Keratinocyte (primary cell): ENCODE measurements around the gene ECM2.
"Not testable (repeated sequence)": the region's sequence is repeated elsewhere in the genome, so short reads cannot be mapped to it uniquely, and the experiment has no call there.

Experiments used
- EZH2 ChIP-seq: IDR thresholded peaks from one replicate; pipeline ENCODE4 v1.6.1; 2012; ENCODE audit warnings: inconsistent platforms, mild to moderate bottlenecking, low read length, moderate library complexity
- TF ChIP-seq, protein P1 (sequence below), 3 experiments: IDR thresholded peaks in 1 of 3; conservative IDR thresholded peaks in 1 of 3; optimal IDR thresholded peaks in 1 of 3; 2 replicates in 2 of 3; 3 replicates in 1 of 3; pipeline versions ENCODE3 to v1.5.1; 2011; ENCODE audit warnings: low read length in 3 of 3, mild to moderate bottlenecking in 3 of 3, moderate library complexity in 2 of 3, control low read depth in 1 of 3, inconsistent platforms in 1 of 3; ENCODE audit not compliant: insufficient read depth in 2 of 3; ENCODE audit errors: extremely low read depth in 1 of 3

- TF ChIP-seq EZH2, result not testable (repeated sequence)
- TF ChIP-seq, protein P1, sequence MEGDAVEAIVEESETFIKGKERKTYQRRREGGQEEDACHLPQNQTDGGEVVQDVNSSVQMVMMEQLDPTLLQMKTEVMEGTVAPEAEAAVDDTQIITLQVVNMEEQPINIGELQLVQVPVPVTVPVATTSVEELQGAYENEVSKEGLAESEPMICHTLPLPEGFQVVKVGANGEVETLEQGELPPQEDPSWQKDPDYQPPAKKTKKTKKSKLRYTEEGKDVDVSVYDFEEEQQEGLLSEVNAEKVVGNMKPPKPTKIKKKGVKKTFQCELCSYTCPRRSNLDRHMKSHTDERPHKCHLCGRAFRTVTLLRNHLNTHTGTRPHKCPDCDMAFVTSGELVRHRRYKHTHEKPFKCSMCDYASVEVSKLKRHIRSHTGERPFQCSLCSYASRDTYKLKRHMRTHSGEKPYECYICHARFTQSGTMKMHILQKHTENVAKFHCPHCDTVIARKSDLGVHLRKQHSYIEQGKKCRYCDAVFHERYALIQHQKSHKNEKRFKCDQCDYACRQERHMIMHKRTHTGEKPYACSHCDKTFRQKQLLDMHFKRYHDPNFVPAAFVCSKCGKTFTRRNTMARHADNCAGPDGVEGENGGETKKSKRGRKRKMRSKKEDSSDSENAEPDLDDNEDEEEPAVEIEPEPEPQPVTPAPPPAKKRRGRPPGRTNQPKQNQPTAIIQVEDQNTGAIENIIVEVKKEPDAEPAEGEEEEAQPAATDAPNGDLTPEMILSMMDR (optimal IDR thresholded peaks at IDR 0.05 in 1 of 3, IDR thresholded peaks at IDR 0.05 in 1 of 3, conservative IDR thresholded peaks at IDR 0.05 in 1 of 3; ENCODE audit: extremely low read depth in 1 of 3, insufficient read depth in 2 of 3, low read length in 3 of 3), result not testable (repeated sequence)
Observed at GRCh38 chr9:92571871-92572270, 36.1 kb upstream of the ECM2 start.
